Hepatocyte (in vitro differentiated cells): ENCODE measurements around the gene SKIL. TPM values are rescaled to one million over a fixed set of nuclear protein-coding genes. Genes with fewer than 3 reads are reported as not detected.

Experiments used
- DNase-seq: peaks from one replicate; pipeline ENCODE4 v3.0.0-alpha.2; 2016; ENCODE audit warnings: low spot score
- H2AFZ ChIP-seq: fragments of 200-600 bp; sonication (generic); 2 replicates; pipeline ENCODE4 v1.6.0; 2016; ENCODE audit warnings: antibody characterized with exemption, mild to moderate bottlenecking
- H3K27ac ChIP-seq: fragments of 200-600 bp; sonication (generic); 2 replicates; pipeline ENCODE4 v1.5.1; 2016; ENCODE audit warnings: mild to moderate bottlenecking
- H3K27me3 ChIP-seq: fragments of 200-600 bp; sonication (generic); 2 replicates; pipeline ENCODE4 v1.6.1; 2016
- H3K36me3 ChIP-seq: fragments of 200-600 bp; sonication (generic); replicated peaks from 2 replicates; pipeline ENCODE4 v1.5.1; 2016; ENCODE audit warnings: low read depth; ENCODE audit not compliant: insufficient read depth
- H3K4me1 ChIP-seq: fragments of 200-600 bp; sonication (generic); 2 replicates; pipeline ENCODE4 v1.5.1; 2016; ENCODE audit warnings: mild to moderate bottlenecking, moderate library complexity; ENCODE audit not compliant: insufficient read depth
- H3K4me2 ChIP-seq: fragments of 200-600 bp; sonication (generic); 2 replicates; pipeline ENCODE4 v1.6.0; 2016
- H3K4me3 ChIP-seq: fragments of 200-600 bp; sonication (generic); 2 replicates; pipeline ENCODE4 v1.5.1; 2016; ENCODE audit warnings: mild to moderate bottlenecking
- H3K79me2 ChIP-seq: fragments of 200-600 bp; sonication (generic); 2 replicates; pipeline ENCODE4 v1.6.0; 2017; ENCODE audit warnings: mild to moderate bottlenecking
- H3K9me2 ChIP-seq: fragments of 200-600 bp; sonication (generic); replicated peaks from 2 replicates; pipeline ENCODE4 v1.6.0; 2017; ENCODE audit warnings: mild to moderate bottlenecking; ENCODE audit not compliant: insufficient read depth
- H3K9me3 ChIP-seq: fragments of 200-600 bp; sonication (generic); 2 replicates; pipeline ENCODE4 v1.5.1; 2016; ENCODE audit warnings: low read depth, mild to moderate bottlenecking
- H4K20me1 ChIP-seq: fragments of 200-600 bp; sonication (generic); 2 replicates; pipeline ENCODE4 v1.6.0; 2016; ENCODE audit warnings: mild to moderate bottlenecking; ENCODE audit not compliant: insufficient read depth, poor library complexity, severe bottlenecking
- CTCF ChIP-seq: fragments of 200-600 bp; sonication (generic); IDR thresholded peaks from 2 replicates; pipeline ENCODE4 v1.5.1; 2016; ENCODE audit warnings: antibody characterized with exemption, mild to moderate bottlenecking; ENCODE audit not compliant: poor library complexity
- EZH2 ChIP-seq: fragments of 200-600 bp; sonication (generic); IDR thresholded peaks from 2 replicates; pipeline ENCODE4 v1.6.1; 2016; ENCODE audit warnings: antibody characterized with exemption, mild to moderate bottlenecking, borderline replicate concordance
- EZH2phosphoT487 ChIP-seq: fragments of 200-600 bp; sonication (generic); IDR thresholded peaks from one replicate; pipeline ENCODE4 v1.6.1; 2018; ENCODE audit warnings: antibody characterized with exemption, mild to moderate bottlenecking, low read depth, moderate library complexity; ENCODE audit not compliant: unreplicated experiment, severe bottlenecking
- WGBS: methylation state at CpG from one replicate; pipeline ENCODE4 v1.1.6; 2016; ENCODE audit warnings: low lambda C conversion rate; ENCODE audit errors: missing lambda C conversion rate; 5-methylcytosine and 5-hydroxymethylcytosine counted together
- polyA plus RNA-seq: library from polyadenylated mRNA; unstranded; fragments of >200 nt; fragmentation: Nextera tagmentation; extraction: Ambion mirVana; gene quantifications from 2 replicates; pipeline ENCODE4 v1.2.1, GENCODE V29; 2016
- total RNA-seq: library from RNA; depleted of rRNA; stranded (reverse); fragments of >200 nt; gene quantifications from 2 replicates; pipeline ENCODE4 v1.2.3, GENCODE V29; 2014

The SKIL gene
- total and polyA plus RNA-seq, 2 experiments from 2014 or later, result 28.9 to 87.5 TPM

- Histone ChIP-seq H3K4me2 (no peak overlapping the region), H3K27me3 (no peaks in the 10 kb centered on the region), H3K27ac (no peak overlapping the region), H2AFZ (no peak overlapping the region), H3K4me1 (no peaks in the 10 kb centered on the region), H3K9me3 (no peaks in the 10 kb centered on the region), H3K9me2 (no peaks in the 10 kb centered on the region), H3K36me3 (no peaks in the 10 kb centered on the region), H4K20me1 (no peaks in the 10 kb centered on the region), H3K79me2 (no peaks in the 10 kb centered on the region), H3K4me3 (no peak overlapping the region)
- DNase-seq, result no peak
- WGBS, result 89% methylated on average over 4 of the region's 4 CpGs
- TF ChIP-seq CTCF (no peak), EZH2 (no peak), EZH2phosphoT487 (no peak)
These were observed 79.7 kb downstream of the SKIL start for GRCh38 chr3:170437176-170437575.

- no peak overlapping the region for H3K27ac ChIP-seq
- no peak overlapping the region for H3K4me3 ChIP-seq
- TF ChIP-seq EZH2 (no peak), CTCF (no peak), EZH2phosphoT487 (no peak)
- H3K79me2 ChIP-seq, result no peaks in the 10 kb centered on the region
- H3K4me1 ChIP-seq, result no peaks in the 10 kb centered on the region
- no peaks in the 10 kb centered on the region for H3K9me3 ChIP-seq
- no peak overlapping the region for H2AFZ ChIP-seq
- no peaks in the 10 kb centered on the region for H3K27me3 ChIP-seq
- no peaks in the 10 kb centered on the region for H4K20me1 ChIP-seq
- WGBS, result 75% methylated on average over 10 of the region's 10 CpGs
- no peaks in the 10 kb centered on the region for H3K36me3 ChIP-seq
- DNase-seq, result no peak
- H3K9me2 ChIP-seq, result no peaks in the 10 kb centered on the region
- no peak overlapping the region for H3K4me2 ChIP-seq
These were observed 80.3 kb downstream of the SKIL start for GRCh38 chr3:170437696-170438407.

GRCh38 chr3:170438836-170439235, 81.3 kb downstream of the SKIL start:
- Histone ChIP-seq H2AFZ (no peak overlapping the region), H3K27me3 (no peaks in the 10 kb centered on the region), H3K79me2 (no peaks in the 10 kb centered on the region), H3K36me3 (no peaks in the 10 kb centered on the region), H3K9me2 (no peaks in the 10 kb centered on the region), H3K27ac (no peak overlapping the region), H3K4me2 (no peak overlapping the region), H3K4me3 (no peak overlapping the region), H3K9me3 (no peaks in the 10 kb centered on the region), H3K4me1 (no peaks in the 10 kb centered on the region), H4K20me1 (no peaks in the 10 kb centered on the region)
- 93% methylated on average over 1 of the region's 1 CpG for WGBS
- no peak for DNase-seq
- no peak for TF ChIP-seq EZH2phosphoT487
- no peak for TF ChIP-seq CTCF
- no peak for TF ChIP-seq EZH2
